Stimulated activated CD4-positive, alpha-beta T cell treated with anti-CD3 and anti-CD28 coated beads, TNF-alpha, amount 100 ng/mL, for 4 hours (primary cell): ENCODE data around the gene EPOP.
"Not testable (repeated sequence)": the region's sequence is repeated elsewhere in the genome, so short reads cannot be mapped to it uniquely, and the experiment has no call there.

Experiments
- DNase-seq, 3 experiments: peaks; one replicate each; pipeline ENCODE4 v3.0.0-alpha.2; 2020; ENCODE audit warnings: low read depth in 3 of 3

EPOP gene

GRCh38 chr17:38653230-38653629 lies 21.5 kb downstream of the EPOP start:
- no peak for DNase-seq

- not testable (repeated sequence) for DNase-seq
Observed at GRCh38 chr17:38650653-38651173, 24.0 kb downstream of the EPOP start.

- DNase-seq, result no peak
Observed at GRCh38 chr17:38637951-38638350, 36.8 kb downstream of the EPOP start.

DNA sequence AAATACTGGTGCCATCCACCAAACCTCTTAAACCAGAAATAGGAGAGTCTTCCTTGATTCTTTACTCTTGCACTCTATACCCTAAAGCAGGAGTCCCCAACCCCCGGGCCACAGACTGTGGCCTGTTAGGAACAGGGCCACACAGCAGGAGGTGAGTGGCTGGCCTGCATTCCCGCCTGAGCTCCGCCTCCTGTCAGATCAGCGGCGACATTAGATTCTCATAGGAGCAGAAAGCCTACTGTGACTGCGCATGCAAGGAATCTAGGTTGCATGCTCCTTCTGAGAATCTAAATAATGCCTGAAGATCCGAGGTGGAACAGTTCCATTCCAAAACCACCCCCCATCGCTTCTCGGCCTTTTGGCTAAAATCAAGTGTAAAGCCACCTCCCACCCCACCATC lies 38.7 kb downstream of the EPOP start:
- DNase-seq, result no peak

DNA sequence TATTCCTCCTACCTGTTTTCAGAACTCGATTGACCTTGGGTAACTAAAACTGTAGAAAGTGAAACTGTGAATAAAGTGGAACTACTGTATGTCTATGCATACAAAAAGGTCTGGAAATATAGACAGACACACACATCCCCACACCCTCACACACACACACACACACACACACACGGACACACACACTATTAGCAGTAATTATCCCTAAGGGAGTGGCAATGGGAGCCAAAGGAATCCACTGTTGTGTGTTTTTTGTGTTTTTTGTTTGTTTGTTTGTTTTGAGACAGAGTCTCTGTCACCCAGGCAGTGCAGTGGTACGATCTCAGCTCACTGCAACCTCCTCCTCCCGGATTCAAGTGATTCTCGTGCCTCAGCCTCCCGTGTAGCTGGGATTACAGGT lies 42.4 kb downstream of the EPOP start:
- no peak for DNase-seq

DNA sequence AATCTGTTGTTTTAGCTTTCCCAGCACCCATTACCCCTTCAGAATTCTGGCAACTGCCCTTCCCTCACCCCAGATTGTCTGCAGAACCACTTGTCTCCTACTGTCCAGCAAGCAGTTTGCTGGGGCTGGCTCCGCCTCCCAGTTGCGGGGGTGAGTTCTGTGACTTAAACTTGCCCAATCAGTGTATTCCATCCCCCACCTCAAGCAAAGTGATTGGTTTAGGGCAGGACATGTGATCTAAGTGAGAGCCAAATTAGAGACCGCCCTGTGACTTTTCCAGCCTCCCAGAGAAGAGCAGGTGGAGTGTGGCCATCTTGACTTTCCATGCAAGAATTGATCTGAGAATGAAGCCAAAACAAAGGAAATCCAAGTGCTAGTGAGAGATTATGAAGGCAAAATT lies 46.3 kb downstream of the EPOP start:
- no peak for DNase-seq

GRCh38 chr17:38627957-38628356 lies 46.8 kb downstream of the EPOP start:
- DNase-seq, result no peak

DNA sequence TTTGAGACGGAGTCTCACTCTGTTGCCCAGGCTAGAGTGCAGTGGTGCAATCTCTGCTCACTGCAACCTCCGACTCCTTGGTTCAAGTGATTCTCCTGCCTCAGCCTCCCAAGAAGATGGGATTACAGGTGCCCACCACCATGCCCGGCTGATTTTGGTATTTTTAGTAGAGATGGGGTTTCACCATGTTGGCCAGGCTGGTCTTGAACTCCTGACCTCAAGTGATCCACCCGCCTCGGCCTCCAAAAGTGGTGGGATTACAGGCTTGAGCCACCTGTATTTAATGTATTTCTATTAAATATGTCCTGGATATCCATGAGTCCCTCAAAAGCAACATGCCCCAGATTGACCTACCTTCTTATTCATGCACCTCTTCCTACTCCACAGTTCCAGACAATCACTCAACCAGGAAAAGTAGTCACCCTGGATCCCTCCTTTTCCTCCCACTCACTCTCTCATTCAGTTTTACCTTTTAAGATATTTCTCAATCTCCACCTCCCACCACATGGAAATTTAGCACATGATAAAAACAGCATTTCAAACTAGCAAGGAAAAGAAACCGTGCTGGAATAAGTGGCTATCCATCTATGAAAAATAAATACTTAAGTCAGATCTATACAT lies 48.0 kb downstream of the EPOP start:
- DNase-seq, result not testable (repeated sequence)

- DNase-seq, result no peak
Observed at GRCh38 chr17:38625482-38625881, 49.3 kb downstream of the EPOP start.

GRCh38 chr17:38624782-38625355 lies 49.9 kb downstream of the EPOP start:
- DNase-seq, result not testable (repeated sequence)
